Measurements from ENCODE around the gene NFKBIE. TPM values are rescaled to one million over a fixed set of nuclear protein-coding genes. Genes with fewer than 3 reads are reported as not detected.

The NFKBIE gene
- total RNA-seq, 1 donor from 2014 or later: 10.1 TPM

- H3K36me3 ChIP-seq (ENCODE audit: insufficient read depth, low read length): no peaks in the 10 kb centered on the region
- peaks cover 13% of the 10 kb centered on the region for H3K4me1 Mint-ChIP-seq (ENCODE audit: low read depth, unreplicated experiment)
- H3K27me3 Mint-ChIP-seq (ENCODE audit: low read depth, unreplicated experiment): peaks cover 5% of the 10 kb centered on the region
- TF ChIP-seq EZH2 (IDR thresholded peaks at IDR 0.05; ENCODE audit: insufficient read depth, low read length) (no peak), CTCF (IDR thresholded peaks at IDR 0.05; ENCODE audit: insufficient read depth, low read depth, low read length) (no peak)
- no peaks in the 10 kb centered on the region for H3K79me2 ChIP-seq (ENCODE audit: insufficient read depth, low read length)
- H3K9ac ChIP-seq (ENCODE audit: low read length): no peak overlapping the region
- no peaks in the 10 kb centered on the region for H3K9me3 ChIP-seq (ENCODE audit: insufficient read depth, low read depth, low read length)
- H4K20me1 ChIP-seq (ENCODE audit: insufficient read depth, low read length): peaks cover 16% of the 10 kb centered on the region
- H3K27me3 ChIP-seq (ENCODE audit: insufficient read depth, low read length): no peaks in the 10 kb centered on the region
- no peak overlapping the region for H2AFZ ChIP-seq (ENCODE audit: low read depth, low read length)
- no peak for FAIRE-seq
- no peak overlapping the region for H3K4me3 ChIP-seq (ENCODE audit: insufficient read depth, low read depth, low read length)
- peak overlapping the region; percentile 82 for H3K4me2 ChIP-seq (ENCODE audit: low read length)
- no peak overlapping the region for H3K4me3 Mint-ChIP-seq (ENCODE audit: unreplicated experiment)
- H3K9me3 Mint-ChIP-seq (ENCODE audit: unreplicated experiment): no peaks in the 10 kb centered on the region
- DNase-seq (ENCODE audit: low read depth): no peak
- peaks cover 2% of the 10 kb centered on the region for H3K36me3 Mint-ChIP-seq (ENCODE audit: low read depth, unreplicated experiment)
- no peak overlapping the region for H3K27ac Mint-ChIP-seq (ENCODE audit: unreplicated experiment)
- peaks cover 27% of the 10 kb centered on the region for H3K4me1 ChIP-seq (ENCODE audit: insufficient read depth, low read length)
- H3K27ac ChIP-seq (ENCODE audit: low read depth, low read length): no peak overlapping the region
Measured at GRCh38 chr6:44224965-44225305, 40.4 kb downstream of the NFKBIE start.

- DNase-seq (ENCODE audit: low read depth) (no peak), FAIRE-seq (no peak)
- peak overlapping the region; percentile 25 for H3K9ac ChIP-seq (ENCODE audit: low read length)
- TF ChIP-seq EZH2 (IDR thresholded peaks at IDR 0.05; ENCODE audit: insufficient read depth, low read length) (no peak), CTCF (IDR thresholded peaks at IDR 0.05; ENCODE audit: insufficient read depth, low read depth, low read length) (no peak)
- peaks cover 27% of the 10 kb centered on the region for H3K4me1 ChIP-seq (ENCODE audit: insufficient read depth, low read length)
- peak overlapping the region; percentile 85 for H3K4me3 Mint-ChIP-seq (ENCODE audit: unreplicated experiment)
- peaks cover 13% of the 10 kb centered on the region for H3K4me1 Mint-ChIP-seq (ENCODE audit: low read depth, unreplicated experiment)
- H3K36me3 ChIP-seq (ENCODE audit: insufficient read depth, low read length): no peaks in the 10 kb centered on the region
- no peak overlapping the region for H3K27ac Mint-ChIP-seq (ENCODE audit: unreplicated experiment)
- peaks cover 2% of the 10 kb centered on the region for H3K36me3 Mint-ChIP-seq (ENCODE audit: low read depth, unreplicated experiment)
- peak overlapping the region; percentile 50 for H3K4me3 ChIP-seq (ENCODE audit: insufficient read depth, low read depth, low read length)
- peak overlapping the region; percentile 82 for H3K4me2 ChIP-seq (ENCODE audit: low read length)
- no peaks in the 10 kb centered on the region for H3K9me3 Mint-ChIP-seq (ENCODE audit: unreplicated experiment)
- H2AFZ ChIP-seq (ENCODE audit: low read depth, low read length): peak overlapping the region; percentile 79
- H3K27me3 ChIP-seq (ENCODE audit: insufficient read depth, low read length): no peaks in the 10 kb centered on the region
- H3K27me3 Mint-ChIP-seq (ENCODE audit: low read depth, unreplicated experiment): peaks cover 3% of the 10 kb centered on the region
- H3K79me2 ChIP-seq (ENCODE audit: insufficient read depth, low read length): no peaks in the 10 kb centered on the region
- no peak overlapping the region for H3K27ac ChIP-seq (ENCODE audit: low read depth, low read length)
- H3K9me3 ChIP-seq (ENCODE audit: insufficient read depth, low read depth, low read length): no peaks in the 10 kb centered on the region
- peaks cover 16% of the 10 kb centered on the region for H4K20me1 ChIP-seq (ENCODE audit: insufficient read depth, low read length)
Measured at GRCh38 chr6:44224029-44224964, 41.1 kb downstream of the NFKBIE start.
